Right lobe of liver (tissue), 6 donors: Measurements from ENCODE around the gene ZCRB1. TPM values are rescaled to one million over a fixed set of nuclear protein-coding genes. Genes with fewer than 3 reads are reported as not detected.

ENCODE experiments used
- ATAC-seq, 4 donors: fragments of 200-7000 bp; cut with Tn5 transposase; one replicate each; pipeline ENCODE4 v1.9.1; 2020; ENCODE audit warnings: mild to moderate bottlenecking in 4 of 4, moderate library complexity in 4 of 4
- DNase-seq, 3 donors: peaks; one replicate each; pipeline ENCODE4 v3.0.0-alpha.2; 2020
- H3K27ac ChIP-seq, 3 donors: fragments of 200-600 bp; one replicate each; pipeline ENCODE4 v1.8.0; 2022
- H3K27me3 ChIP-seq, 2 donors: fragments of 200-600 bp; one replicate each; pipeline ENCODE4 v1.8.0; 2022
- H3K36me3 ChIP-seq, 4 donors: fragments of 200-600 bp; sonication (generic) in 1 of 4; one replicate each; pipeline versions ENCODE4 v1.5.1 to v1.8.0; 2017 to 2022; ENCODE audit warnings: control low read depth in 1 of 4
- H3K4me1 ChIP-seq, 4 donors: fragments of 200-600 bp; sonication (generic) in 1 of 4; one replicate each; pipeline versions ENCODE4 v1.5.1 to v1.8.0; 2017 to 2022; ENCODE audit warnings: control low read depth in 1 of 4
- H3K4me3 ChIP-seq, 3 donors: fragments of 200-600 bp; one replicate each; pipeline ENCODE4 v1.8.0; 2022
- H3K9me3 ChIP-seq, 4 donors: fragments of 200-600 bp; sonication (generic) in 1 of 4; one replicate each; pipeline versions ENCODE4 v1.5.1 to v1.8.0; 2017 to 2022; ENCODE audit warnings: control low read depth in 1 of 4
- CTCF ChIP-seq, 4 donors: fragments of 200-600 bp in 3 of 4; fragments of 450-650 bp in 1 of 4; IDR thresholded peaks; one replicate each; pipeline versions ENCODE4 v1.5.1 to v1.8.0; 2016 to 2022; ENCODE audit warnings: antibody characterized with exemption in 4 of 4, mild to moderate bottlenecking in 2 of 4
- POLR2A ChIP-seq: fragments of 450-650 bp; IDR thresholded peaks from one replicate; pipeline ENCODE4 v1.6.1; 2017; ENCODE audit warnings: antibody characterized with exemption, mild to moderate bottlenecking
- WGBS: methylation state at CpG from one replicate; pipeline ENCODE4 v1.1.6; 2018; ENCODE audit warnings: low coverage, low lambda C conversion rate; ENCODE audit not compliant: insufficient coverage; ENCODE audit errors: missing lambda C conversion rate; 5-methylcytosine and 5-hydroxymethylcytosine counted together
- intact Hi-C, 2 donors: fragments of 100-400 bp; cut with DNase I; formaldehyde crosslinking; loops; one replicate each; pipeline versions ENCODE4 v1.11.2 to v1.14.1; 2022
- long read RNA-seq: library from polyadenylated mRNA; unstranded; transcript quantifications from one replicate; pipeline ENCODE4 v2.0.0, GENCODE V29; 2019
- total RNA-seq, 6 experiments: library from RNA; depleted of rRNA in 2 of 6; stranded (reverse); fragments of >200 nt in 2 of 6; fragmentation: NEBNext Ultra II Directional in 3 of 6; extraction: Animal tissue kit (Norgen Biotek cat#: 25700) in 3 of 6; gene quantifications; one replicate each; pipeline versions ENCODE4 v1.1.0 to v1.2.4, GENCODE V29; 2016 to 2023
- donor health status: DM: no; HTN: yes; CAD: no.
- donor health status: DM: no; HTN: no; CAD: no.
- donor health status: DM: no; HTN: no; CAD: no.
- donor health status: DM: no; HTN: yes; CAD: no.
- donor health status: DM: no; HTN: yes; CAD: no.

The ZCRB1 gene
- total RNA-seq, result 10 to 100 TPM; 22.9 to 35.3 (median 23.5) TPM
- long read RNA-seq, partial matches to known transcripts, result 10 of 13 reads
- long read RNA-seq, other reads (novel, unspliced or antisense), result 1 of 13 reads

GRCh38 chr12:42325653-42326474, at the start of gene ZCRB1, which contains the start of gene PPHLN1:
Gene ZCRB1, minus strand, starts transcription at chr12:42326094. Its CDS starts 1,992 bp downstream, at chr12:42324102.
Gene PPHLN1, plus strand, starts transcription at chr12:42326167. Its CDS starts 9,736 bp downstream, at chr12:42335903.
- Histone ChIP-seq H3K27me3 (no peaks in the 10 kb centered on the region), H3K4me1 (peaks cover 0 to 19% (median 0%) of the 10 kb centered on the region in 4 donors), H3K4me3 (peak within 1 kb of the TSS; percentile 60 to 87 (median 73)), H3K36me3 (peaks cover 0 to 11% (median 0%) of the 10 kb centered on the region in 4 donors), H3K9me3 (no peaks in the 10 kb centered on the region), H3K27ac (peak within 1 kb of the TSS; percentile 61 to 77 (median 63))
- intact Hi-C loops, result no loop called here
- peak; percentile 62 for TF ChIP-seq POLR2A
- TF ChIP-seq CTCF (IDR thresholded peaks at IDR 0.05), result no peak
- DNase-seq, result peak; percentile 88 to 90 (median 88)
- WGBS, result under 1% methylated on average over 25 of the region's 55 CpGs
- ATAC-seq, result peak; percentile 98 to 99 (median 98)

GRCh38 chr12:42373669-42374068, 47.8 kb upstream of the ZCRB1 start:
- H3K9me3 ChIP-seq, result no peaks in the 10 kb centered on the region
- ATAC-seq, result no peak
- no peak overlapping the region for H3K4me3 ChIP-seq
- peaks cover 0 to 17% (median 10%) of the 10 kb centered on the region in 4 donors for H3K36me3 ChIP-seq
- TF ChIP-seq POLR2A (no peak), CTCF (IDR thresholded peaks at IDR 0.05) (no peak)
- no peak overlapping the region for H3K27ac ChIP-seq
- intact Hi-C loops, result no loop called here
- no peaks in the 10 kb centered on the region for H3K4me1 ChIP-seq
- no peaks in the 10 kb centered on the region for H3K27me3 ChIP-seq
- DNase-seq, result no peak

GRCh38 chr12:42372154-42372791, 46.4 kb upstream of the ZCRB1 start:
- 78% methylated on average over 2 of the region's 2 CpGs for WGBS
- no peaks in the 10 kb centered on the region for H3K4me1 ChIP-seq
- intact Hi-C loops, result no loop called here
- H3K27me3 ChIP-seq, result no peaks in the 10 kb centered on the region
- H3K9me3 ChIP-seq, result no peaks in the 10 kb centered on the region
- no peak for TF ChIP-seq POLR2A
- TF ChIP-seq CTCF (IDR thresholded peaks at IDR 0.05), result peak; percentile 65 to 78 (median 78)
- ATAC-seq (peak; percentile 81 to 84 (median 82)), DNase-seq (no peak)
- peaks cover 0 to 17% (median 10%) of the 10 kb centered on the region in 4 donors for H3K36me3 ChIP-seq
- no peak overlapping the region for H3K27ac ChIP-seq
- H3K4me3 ChIP-seq, result no peak overlapping the region

- DNase-seq (no peak), ATAC-seq (no peak)
- intact Hi-C loops, result no loop called here
- H3K4me3 ChIP-seq, result no peak overlapping the region
- 85% methylated on average over 4 of the region's 4 CpGs for WGBS
- no peaks in the 10 kb centered on the region for H3K27me3 ChIP-seq
- no peaks in the 10 kb centered on the region for H3K9me3 ChIP-seq
- no peaks in the 10 kb centered on the region for H3K4me1 ChIP-seq
- peaks cover 0 to 2% (median 0%) of the 10 kb centered on the region in 4 donors for H3K36me3 ChIP-seq
- TF ChIP-seq POLR2A, result no peak
- TF ChIP-seq CTCF (IDR thresholded peaks at IDR 0.05), result no peak
- no peak overlapping the region for H3K27ac ChIP-seq
These were observed 44.1 kb upstream of the ZCRB1 start for GRCh38 chr12:42370013-42370412.
